CD14-positive monocyte (primary cell): ENCODE results near the gene TLR8. TPM values are rescaled to one million over a fixed set of nuclear protein-coding genes. Genes with fewer than 3 reads are reported as not detected.

ENCODE experiments used
- DNase-seq, 3 donors: peaks; one replicate each; pipeline ENCODE4 v3.0.0-alpha.2; 2011 to 2022
- H2AFZ ChIP-seq: 2 replicates; pipeline ENCODE4 v1.6.0; 2012; ENCODE audit warnings: mild to moderate bottlenecking, low read depth, low read length, inconsistent platforms; ENCODE audit not compliant: insufficient read depth, poor library complexity, severe bottlenecking
- H3K27ac ChIP-seq, 2 donors: 1 replicate in 1 of 2; 2 replicates in 1 of 2; pipeline ENCODE4 v1.5.1; 2012 to 2013; ENCODE audit warnings: low read length in 2 of 2, control low read depth in 1 of 2, inconsistent platforms in 1 of 2, low read depth in 1 of 2, mild to moderate bottlenecking in 1 of 2
- H3K27me3 ChIP-seq, 2 donors: one replicate each; pipeline versions ENCODE4 v1.6.0 to v1.6.1; 2011 to 2013; ENCODE audit warnings: low read length in 2 of 2; ENCODE audit not compliant: control insufficient read depth in 2 of 2, insufficient read depth in 2 of 2
- H3K36me3 ChIP-seq, 2 donors: replicated peaks in 1 of 2; 1 replicate in 1 of 2; 2 replicates in 1 of 2; pipeline versions ENCODE4 v1.5.1 to v1.6.1; 2012 to 2013; ENCODE audit warnings: low read length in 2 of 2, control low read depth in 1 of 2, inconsistent platforms in 1 of 2, mild to moderate bottlenecking in 1 of 2; ENCODE audit not compliant: insufficient read depth in 2 of 2, control insufficient read depth in 1 of 2
- H3K4me1 ChIP-seq, 2 donors: 1 replicate in 1 of 2; 2 replicates in 1 of 2; pipeline versions ENCODE4 v1.5.1 to v1.6.1; 2012 to 2013; ENCODE audit warnings: low read length in 2 of 2, control low read depth in 1 of 2, inconsistent platforms in 1 of 2, mild to moderate bottlenecking in 1 of 2, moderate library complexity in 1 of 2; ENCODE audit not compliant: insufficient read depth in 2 of 2, control insufficient read depth in 1 of 2
- H3K4me2 ChIP-seq: replicated peaks from 2 replicates; pipeline ENCODE3; 2012; ENCODE audit warnings: low read length, moderate library complexity, mild to moderate bottlenecking; ENCODE audit not compliant: poor library complexity, severe bottlenecking; ENCODE audit errors: extremely low read depth
- H3K4me3 ChIP-seq, 3 experiments: fragments of 200-600 bp in 1 of 3; sonication (generic) in 1 of 3; replicated peaks in 1 of 3; 1 replicate in 2 of 3; 2 replicates in 1 of 3; pipeline ENCODE4 v1.5.1; 2011 to 2013; ENCODE audit warnings: low read length in 3 of 3, mild to moderate bottlenecking in 3 of 3, control low read depth in 2 of 3, low read depth in 2 of 3, inconsistent platforms in 1 of 3, moderate library complexity in 1 of 3
- H3K79me2 ChIP-seq: 2 replicates; pipeline ENCODE4 v1.6.0; 2012; ENCODE audit warnings: mild to moderate bottlenecking, control low read depth, inconsistent platforms, low read length, moderate library complexity; ENCODE audit not compliant: insufficient read depth
- H3K9ac ChIP-seq: 2 replicates; pipeline ENCODE4 v1.6.0; 2017; ENCODE audit warnings: low read length, mild to moderate bottlenecking; ENCODE audit not compliant: insufficient read depth, poor library complexity, severe bottlenecking
- H3K9me3 ChIP-seq, 2 donors: replicated peaks in 1 of 2; 1 replicate in 1 of 2; 2 replicates in 1 of 2; pipeline versions ENCODE4 v1.5.1 to v1.6.1; 2012 to 2013; ENCODE audit warnings: low read length in 2 of 2, control low read depth in 1 of 2; ENCODE audit not compliant: control insufficient read depth in 1 of 2, insufficient read depth in 1 of 2
- H4K20me1 ChIP-seq: 2 replicates; pipeline ENCODE4 v1.6.0; 2012; ENCODE audit warnings: mild to moderate bottlenecking, low read length, control low read depth, moderate library complexity; ENCODE audit not compliant: insufficient read depth
- H3K27ac Mint-ChIP-seq, 7 donors: one replicate each; pipeline ENCODE4 v1.8.0; 2020; ENCODE audit warnings: mild to moderate bottlenecking in 7 of 7, mixed read lengths in 7 of 7, moderate library complexity in 6 of 7, inconsistent platforms in 2 of 7
- H3K27me3 Mint-ChIP-seq, 3 donors: one replicate each; pipeline ENCODE4 v1.8.0; 2021 to 2022; ENCODE audit warnings: low read depth in 3 of 3, mild to moderate bottlenecking in 3 of 3, mixed read lengths in 3 of 3, moderate library complexity in 3 of 3, inconsistent platforms in 1 of 3
- H3K36me3 Mint-ChIP-seq, 2 donors: one replicate each; pipeline ENCODE4 v1.8.0; 2020; ENCODE audit warnings: mixed read lengths in 2 of 2, inconsistent platforms in 1 of 2, mild to moderate bottlenecking in 1 of 2
- H3K4me1 Mint-ChIP-seq: one replicate; pipeline ENCODE4 v1.8.0; 2020; ENCODE audit warnings: mild to moderate bottlenecking, mixed read lengths
- H3K4me3 Mint-ChIP-seq, 2 donors: one replicate each; pipeline ENCODE4 v1.8.0; 2020; ENCODE audit warnings: mild to moderate bottlenecking in 2 of 2, mixed read lengths in 2 of 2, moderate library complexity in 1 of 2
- H3K9me3 Mint-ChIP-seq, 7 donors: one replicate each; pipeline ENCODE4 v1.8.0; 2020 to 2022; ENCODE audit warnings: mixed read lengths in 7 of 7, mild to moderate bottlenecking in 6 of 7, moderate library complexity in 6 of 7, inconsistent platforms in 2 of 7
- WGBS: methylation state at CpG from one replicate; pipeline ENCODE4 v1.1.5; 2013; ENCODE audit warnings: missing lambda C conversion rate; ENCODE audit not compliant: insufficient coverage; 5-methylcytosine and 5-hydroxymethylcytosine counted together
- intact Hi-C, 2 donors: fragments of 100-400 bp; cut with micrococcal nuclease; formaldehyde crosslinking; loops; one replicate each; pipeline versions ENCODE4 v1.15.0 to v1.15.1; 2023
- polyA plus RNA-seq, 3 donors: library from polyadenylated mRNA; depleted of rRNA in 1 of 3; unstranded in 2 of 3; stranded (reverse) in 1 of 3; fragments of 300-500 nt in 2 of 3; fragments of >200 nt in 1 of 3; fragmentation: Illumina TruSeq in 2 of 3; gene quantifications; 1 replicate in 2 of 3; 2 replicates in 1 of 3; pipeline ENCODE4 v1.2.3, GENCODE V29; 2012 to 2021
- TF ChIP-seq, protein P1 (sequence below): fragments of 200-600 bp; IDR thresholded peaks from one replicate; pipeline ENCODE4 v1.8.0; 2022; ENCODE audit warnings: antibody characterized with exemption, mild to moderate bottlenecking

The TLR8 gene
- polyA plus RNA-seq, 3 donors, result 23.1 to 61.9 (median 48.5) TPM

DNA sequence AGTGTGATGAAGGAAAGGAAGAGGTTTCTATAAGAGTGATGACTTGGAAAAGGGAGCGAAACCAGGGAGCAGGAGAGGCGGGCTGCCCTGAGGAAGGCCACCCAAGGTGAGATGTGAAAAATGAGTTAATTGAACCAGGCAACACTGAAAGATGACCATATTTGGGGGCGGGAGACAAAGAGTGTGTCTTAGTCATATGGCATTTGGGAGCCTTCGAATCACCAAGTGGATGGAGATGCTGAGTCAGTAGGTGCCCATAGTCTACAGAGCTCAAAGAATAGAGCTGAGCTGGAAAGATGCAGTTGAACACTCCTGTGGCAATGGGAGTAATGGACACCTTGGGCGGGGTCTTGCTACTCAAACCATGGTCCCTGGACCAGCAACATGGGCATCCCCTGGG, 8.3 kb upstream of the TLR8 start:
- Mint-ChIP-seq H3K9me3 (peaks cover 0 to 11% (median 0%) of the 10 kb centered on the region in 7 donors), H3K36me3 (no peaks in the 10 kb centered on the region), H3K27me3 (peaks cover 0 to 32% (median 0%) of the 10 kb centered on the region in 3 donors), H3K27ac (peak overlapping the region in 1 of 7 donors; percentile 33), H3K4me3 (no peak overlapping the region), H3K4me1 (peaks cover 66% of the 10 kb centered on the region)
- peaks cover 63 to 68% of the 10 kb centered on the region in 2 donors for H3K4me1 ChIP-seq
- H3K4me2 ChIP-seq, result no peak overlapping the region
- no peak overlapping the region for H2AFZ ChIP-seq
- TF ChIP-seq, protein P1, sequence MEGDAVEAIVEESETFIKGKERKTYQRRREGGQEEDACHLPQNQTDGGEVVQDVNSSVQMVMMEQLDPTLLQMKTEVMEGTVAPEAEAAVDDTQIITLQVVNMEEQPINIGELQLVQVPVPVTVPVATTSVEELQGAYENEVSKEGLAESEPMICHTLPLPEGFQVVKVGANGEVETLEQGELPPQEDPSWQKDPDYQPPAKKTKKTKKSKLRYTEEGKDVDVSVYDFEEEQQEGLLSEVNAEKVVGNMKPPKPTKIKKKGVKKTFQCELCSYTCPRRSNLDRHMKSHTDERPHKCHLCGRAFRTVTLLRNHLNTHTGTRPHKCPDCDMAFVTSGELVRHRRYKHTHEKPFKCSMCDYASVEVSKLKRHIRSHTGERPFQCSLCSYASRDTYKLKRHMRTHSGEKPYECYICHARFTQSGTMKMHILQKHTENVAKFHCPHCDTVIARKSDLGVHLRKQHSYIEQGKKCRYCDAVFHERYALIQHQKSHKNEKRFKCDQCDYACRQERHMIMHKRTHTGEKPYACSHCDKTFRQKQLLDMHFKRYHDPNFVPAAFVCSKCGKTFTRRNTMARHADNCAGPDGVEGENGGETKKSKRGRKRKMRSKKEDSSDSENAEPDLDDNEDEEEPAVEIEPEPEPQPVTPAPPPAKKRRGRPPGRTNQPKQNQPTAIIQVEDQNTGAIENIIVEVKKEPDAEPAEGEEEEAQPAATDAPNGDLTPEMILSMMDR, result no peak
- no peaks in the 10 kb centered on the region for H3K79me2 ChIP-seq
- DNase-seq, result no peak
- no peaks in the 10 kb centered on the region for H3K9me3 ChIP-seq
- H3K27ac ChIP-seq, result no peak overlapping the region
- no peaks in the 10 kb centered on the region for H3K36me3 ChIP-seq
- intact Hi-C loops, result loop anchor here in 1 of 2 donors (5.0 kb wide), 1 partner anchor 86 kb away; no protein-coding TSS in a partner anchor
- no peak overlapping the region for H3K9ac ChIP-seq
- H3K27me3 ChIP-seq, result peaks cover 0 to 9% of the 10 kb centered on the region in 2 donors
- H4K20me1 ChIP-seq, result no peaks in the 10 kb centered on the region
- WGBS, result 100% methylated on average over 3 of the region's 5 CpGs
- H3K4me3 ChIP-seq, result no peak overlapping the region

DNA sequence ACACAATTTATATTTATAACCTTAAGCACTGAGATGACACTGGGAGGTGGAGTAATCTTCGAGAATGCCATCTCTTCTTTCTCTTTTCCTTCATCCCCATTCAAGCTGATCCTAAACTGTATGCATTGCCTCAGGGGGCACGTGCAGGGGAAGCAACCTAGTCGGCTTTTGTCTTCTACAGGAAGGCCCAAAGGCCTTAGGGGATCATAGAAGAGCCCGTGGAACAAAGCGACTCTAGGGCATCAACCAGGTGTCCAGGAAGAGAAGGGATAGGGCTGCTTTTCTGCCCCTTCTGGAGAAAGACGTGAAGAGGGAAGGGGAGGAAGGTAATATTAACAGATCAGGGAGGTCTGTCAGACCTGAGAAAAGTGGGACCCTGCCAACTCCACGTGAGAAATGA, 6.9 kb upstream of the TLR8 start:
- no peak overlapping the region for H2AFZ ChIP-seq
- WGBS, result no CpG with 5 or more reads among the region's 7 CpGs
- peaks cover 3% of the 10 kb centered on the region for H3K79me2 ChIP-seq
- H3K4me2 ChIP-seq, result no peak overlapping the region
- Mint-ChIP-seq H3K36me3 (no peaks in the 10 kb centered on the region), H3K27ac (no peak overlapping the region), H3K9me3 (peaks cover 0 to 11% (median 0%) of the 10 kb centered on the region in 7 donors), H3K4me1 (peaks cover 65% of the 10 kb centered on the region), H3K4me3 (no peak overlapping the region), H3K27me3 (peaks cover 0 to 38% (median 0%) of the 10 kb centered on the region in 3 donors)
- intact Hi-C loops, result loop anchor here in 1 of 2 donors (5.0 kb wide), 1 partner anchor 87 kb away; no protein-coding TSS in a partner anchor
- no peaks in the 10 kb centered on the region for H3K36me3 ChIP-seq
- no peak overlapping the region for H3K4me3 ChIP-seq
- no peak overlapping the region for H3K27ac ChIP-seq
- peaks cover 0 to 6% of the 10 kb centered on the region in 2 donors for H3K27me3 ChIP-seq
- H3K9me3 ChIP-seq, result no peaks in the 10 kb centered on the region
- TF ChIP-seq, protein P1, result no peak
- H3K4me1 ChIP-seq, result peaks cover 63 to 69% of the 10 kb centered on the region in 2 donors
- H4K20me1 ChIP-seq, result no peaks in the 10 kb centered on the region
- no peak for DNase-seq
- H3K9ac ChIP-seq, result no peak overlapping the region
